Calu3 (cell line): ENCODE data around the gene SHISA8. TPM values are rescaled to one million over a fixed set of nuclear protein-coding genes. Genes with fewer than 3 reads are reported as not detected.

ENCODE experiments used
- BruUV-seq: library from RNA; stranded (reverse); fragments of 400-500 nt; replicated peaks from 2 replicates; lab custom pipeline; 2021; lab: Mats Ljungman, UMichigan
- CTCF ChIA-PET: fragments of 300-600 bp; sonication (Branson Sonifier 250); formaldehyde crosslinking; loops from one replicate; lab custom pipeline; 2022; ENCODE audit warnings: antibody characterized with exemption; lab: Charles Lee
- DNase-seq: peaks from one replicate; pipeline ENCODE4 v3.0.0; 2022
- H3K27ac Mint-ChIP-seq: one replicate; pipeline ENCODE4 v1.8.0; 2022; ENCODE audit warnings: mixed read lengths; ENCODE audit not compliant: unreplicated experiment
- H3K27me3 Mint-ChIP-seq: one replicate; pipeline ENCODE4 v1.8.0; 2022; ENCODE audit warnings: mixed read lengths; ENCODE audit not compliant: unreplicated experiment
- H3K36me3 Mint-ChIP-seq: one replicate; pipeline ENCODE4 v1.8.0; 2022; ENCODE audit warnings: mild to moderate bottlenecking, moderate library complexity, mixed read lengths; ENCODE audit not compliant: insufficient read depth, unreplicated experiment
- H3K4me1 Mint-ChIP-seq: one replicate; pipeline ENCODE4 v1.8.0; 2022; ENCODE audit warnings: mild to moderate bottlenecking, low read depth, mixed read lengths; ENCODE audit not compliant: unreplicated experiment
- H3K4me3 Mint-ChIP-seq: one replicate; pipeline ENCODE4 v1.8.0; 2022; ENCODE audit warnings: mild to moderate bottlenecking, low read depth, moderate library complexity, mixed read lengths; ENCODE audit not compliant: unreplicated experiment
- H3K9me3 Mint-ChIP-seq: one replicate; pipeline ENCODE4 v1.8.0; 2022; ENCODE audit warnings: low read depth, mixed read lengths; ENCODE audit not compliant: unreplicated experiment
- intact Hi-C: fragments of 100-400 bp; cut with micrococcal nuclease; formaldehyde crosslinking; loops from one replicate; pipeline ENCODE4 v1.10.0; 2022; ENCODE audit not compliant: unreplicated experiment
- total RNA-seq: library from RNA; stranded (reverse); gene quantifications from 2 replicates; pipeline ENCODE4 v1.2.3, GENCODE V29; 2022
- TF ChIP-seq, protein P1 (sequence below): fragments of 200-600 bp; IDR thresholded peaks from one replicate; pipeline ENCODE4 v1.8.0; 2022; ENCODE audit warnings: antibody characterized with exemption; ENCODE audit not compliant: unreplicated experiment

SHISA8 gene
- total RNA-seq, 1 experiment from 2014 or later: not detected

DNA sequence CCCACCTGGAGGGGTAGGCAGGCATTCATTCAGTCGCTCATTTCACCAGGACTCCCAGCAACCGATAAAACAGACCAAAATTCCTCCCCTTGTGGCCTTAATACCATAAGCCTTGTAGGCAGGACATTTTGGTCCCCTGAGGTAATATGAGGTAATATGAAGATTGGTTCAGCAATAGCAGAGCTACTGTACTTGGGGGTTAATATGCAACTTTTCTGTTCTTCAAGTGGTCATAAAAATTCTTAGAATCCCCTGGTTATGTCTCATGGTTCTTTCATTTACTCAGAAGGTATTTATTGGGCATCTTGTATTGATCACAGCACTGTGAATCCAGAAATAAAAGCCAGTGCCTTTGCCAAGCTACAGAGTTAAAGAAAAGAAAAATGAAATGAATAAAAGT, 29.8 kb downstream of the SHISA8 start:
- Mint-ChIP-seq H3K27ac (no peak overlapping the region), H3K4me1 (no peaks in the 10 kb centered on the region), H3K36me3 (peaks cover 60% of the 10 kb centered on the region), H3K4me3 (no peak overlapping the region), H3K27me3 (no peaks in the 10 kb centered on the region), H3K9me3 (no peaks in the 10 kb centered on the region)
- no TSS peak for BruUV-seq
- DNase-seq: no peak
- TF ChIP-seq, protein P1, sequence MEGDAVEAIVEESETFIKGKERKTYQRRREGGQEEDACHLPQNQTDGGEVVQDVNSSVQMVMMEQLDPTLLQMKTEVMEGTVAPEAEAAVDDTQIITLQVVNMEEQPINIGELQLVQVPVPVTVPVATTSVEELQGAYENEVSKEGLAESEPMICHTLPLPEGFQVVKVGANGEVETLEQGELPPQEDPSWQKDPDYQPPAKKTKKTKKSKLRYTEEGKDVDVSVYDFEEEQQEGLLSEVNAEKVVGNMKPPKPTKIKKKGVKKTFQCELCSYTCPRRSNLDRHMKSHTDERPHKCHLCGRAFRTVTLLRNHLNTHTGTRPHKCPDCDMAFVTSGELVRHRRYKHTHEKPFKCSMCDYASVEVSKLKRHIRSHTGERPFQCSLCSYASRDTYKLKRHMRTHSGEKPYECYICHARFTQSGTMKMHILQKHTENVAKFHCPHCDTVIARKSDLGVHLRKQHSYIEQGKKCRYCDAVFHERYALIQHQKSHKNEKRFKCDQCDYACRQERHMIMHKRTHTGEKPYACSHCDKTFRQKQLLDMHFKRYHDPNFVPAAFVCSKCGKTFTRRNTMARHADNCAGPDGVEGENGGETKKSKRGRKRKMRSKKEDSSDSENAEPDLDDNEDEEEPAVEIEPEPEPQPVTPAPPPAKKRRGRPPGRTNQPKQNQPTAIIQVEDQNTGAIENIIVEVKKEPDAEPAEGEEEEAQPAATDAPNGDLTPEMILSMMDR: no peak
- intact Hi-C loops: no loop called here
- CTCF ChIA-PET: no interaction called here

DNA sequence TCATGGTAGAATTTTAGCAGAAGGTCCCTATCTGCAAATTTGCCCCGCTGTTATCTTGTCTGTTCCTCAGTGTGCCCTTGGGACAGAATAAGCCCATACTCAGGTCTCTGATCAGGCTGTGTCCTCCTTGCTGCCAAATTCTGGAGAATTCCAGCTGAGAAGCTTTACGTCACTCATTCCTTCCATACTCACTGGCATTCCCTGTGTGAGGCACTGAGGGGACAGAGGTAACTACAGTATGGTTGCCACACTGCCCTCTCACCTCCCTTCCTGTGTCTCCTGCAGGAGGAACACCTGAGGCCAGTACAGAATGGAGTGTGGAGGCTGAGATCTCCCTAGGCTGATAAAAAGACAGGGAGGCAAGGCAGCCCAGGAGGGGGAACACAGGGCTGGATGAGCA, 31.5 kb downstream of the SHISA8 start:
- H3K4me1 Mint-ChIP-seq: no peaks in the 10 kb centered on the region
- H3K9me3 Mint-ChIP-seq: no peaks in the 10 kb centered on the region
- CTCF ChIA-PET: no interaction called here
- TF ChIP-seq, protein P1: no peak
- no peaks in the 10 kb centered on the region for H3K27me3 Mint-ChIP-seq
- H3K27ac Mint-ChIP-seq: no peak overlapping the region
- no peak overlapping the region for H3K4me3 Mint-ChIP-seq
- BruUV-seq: no TSS peak
- peaks cover 62% of the 10 kb centered on the region for H3K36me3 Mint-ChIP-seq
- DNase-seq: no peak
- intact Hi-C loops: no loop called here

DNA sequence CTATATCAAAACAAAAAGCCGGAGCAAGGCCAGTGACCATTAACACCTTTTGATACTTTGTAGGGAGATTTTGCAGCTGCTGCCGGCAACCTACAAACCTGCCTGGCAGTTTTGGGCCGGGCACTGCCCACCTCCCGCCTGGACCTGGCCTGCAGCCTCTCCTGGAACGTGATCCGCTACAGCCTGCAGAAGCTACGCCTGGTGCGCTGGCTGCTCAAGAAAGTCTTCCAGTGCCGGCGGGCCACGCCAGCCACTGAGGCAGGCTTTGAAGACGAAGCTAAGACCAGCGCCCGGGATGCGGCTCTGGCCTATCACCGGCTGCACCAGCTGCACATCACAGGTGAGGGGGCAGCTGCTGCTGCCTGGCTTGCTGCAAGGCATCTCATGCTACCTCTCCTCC, 34.2 kb downstream of the SHISA8 start:
- peaks cover 56% of the 10 kb centered on the region for H3K36me3 Mint-ChIP-seq
- no peak overlapping the region for H3K27ac Mint-ChIP-seq
- no peaks in the 10 kb centered on the region for H3K27me3 Mint-ChIP-seq
- CTCF ChIA-PET: interaction anchor here (0.7 to 1.2 kb wide), 2 partner anchors 60 to 573 kb away, joined by 4 to 9 read pairs; no protein-coding TSS in a partner anchor
- intact Hi-C loops: no loop called here
- no peaks in the 10 kb centered on the region for H3K9me3 Mint-ChIP-seq
- no peaks in the 10 kb centered on the region for H3K4me1 Mint-ChIP-seq
- no peak for DNase-seq
- no TSS peak for BruUV-seq
- H3K4me3 Mint-ChIP-seq: no peak overlapping the region
- TF ChIP-seq, protein P1: no peak

DNA sequence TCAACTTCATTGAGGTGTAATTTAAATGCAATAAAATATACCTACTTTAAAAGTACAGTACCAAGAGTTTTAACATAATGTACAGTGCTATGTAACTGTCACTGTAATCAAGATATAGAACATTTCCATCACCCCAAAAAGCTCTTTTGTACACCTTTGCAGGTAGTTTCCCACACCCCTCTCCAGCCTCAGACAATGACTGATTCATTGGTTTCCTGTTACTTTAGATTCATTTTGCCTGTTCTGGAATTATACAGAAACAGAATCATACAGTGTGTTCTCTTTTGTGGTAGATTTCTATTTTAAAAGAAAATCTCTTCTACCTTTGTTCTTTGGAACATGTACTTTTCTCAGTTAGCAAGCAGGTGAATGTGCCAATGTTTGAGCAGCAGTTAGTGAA, 38.2 kb downstream of the SHISA8 start:
- TF ChIP-seq, protein P1: no peak
- Mint-ChIP-seq H3K4me3 (no peak overlapping the region), H3K36me3 (peaks cover 70% of the 10 kb centered on the region), H3K27ac (no peak overlapping the region), H3K9me3 (no peaks in the 10 kb centered on the region), H3K4me1 (no peaks in the 10 kb centered on the region), H3K27me3 (no peaks in the 10 kb centered on the region)
- intact Hi-C loops: no loop called here
- no peak for DNase-seq
- BruUV-seq: no TSS peak
- CTCF ChIA-PET: no interaction called here
